HepG2 (cell line): ENCODE data around the gene MEIOB. TPM values are rescaled to one million over a fixed set of nuclear protein-coding genes. Genes with fewer than 3 reads are reported as not detected.

ENCODE experiments used
- HOXA3 ChIP-seq: sonication (generic); formaldehyde crosslinking; IDR thresholded peaks from 2 replicates; pipeline ENCODE4 v1.5.0; 2020; ENCODE audit warnings: missing genetic modification reagents
- KMT2A ChIP-seq: sonication (generic); formaldehyde crosslinking; IDR thresholded peaks from 2 replicates; pipeline ENCODE4 v1.4.0; 2020; ENCODE audit warnings: missing genetic modification reagents
- KMT2B ChIP-seq: IDR thresholded peaks from 2 replicates; pipeline ENCODE4 v1.6.1; 2016; ENCODE audit warnings: missing genetic modification reagents, missing compliant biosample characterization
- MAFF ChIP-seq: IDR thresholded peaks from 2 replicates; pipeline ENCODE4 v1.6.1; 2011; ENCODE audit warnings: low read depth, low read length, improper control_type of control experiment
- MED13 ChIP-seq: sonication (generic); formaldehyde crosslinking; IDR thresholded peaks from 2 replicates; pipeline ENCODE4 v1.5.0; 2020; ENCODE audit warnings: missing genetic modification reagents
- SNRNP70 ChIP-seq: fragments of 200-400 bp; formaldehyde crosslinking; IDR thresholded peaks from 2 replicates; pipeline ENCODE4 v1.6.1; 2017; ENCODE audit warnings: mild to moderate bottlenecking, low read depth, low read length, moderate library complexity
- TAF1 ChIP-seq: sonication (generic); formaldehyde crosslinking; IDR thresholded peaks from 2 replicates; pipeline ENCODE4 v1.4.0; 2020; ENCODE audit warnings: missing genetic modification reagents
- ZNF180 ChIP-seq: sonication (generic); formaldehyde crosslinking; IDR thresholded peaks from 2 replicates; pipeline ENCODE4 v1.4.0; 2020; ENCODE audit warnings: low read depth, missing genetic modification reagents, borderline replicate concordance
- ZNF710 ChIP-seq: sonication (generic); formaldehyde crosslinking; IDR thresholded peaks from 2 replicates; pipeline ENCODE4 v1.5.0; 2020; ENCODE audit warnings: mild to moderate bottlenecking, missing genetic modification reagents, borderline replicate concordance
- ZNF713 ChIP-seq: sonication (generic); formaldehyde crosslinking; IDR thresholded peaks from 2 replicates; pipeline ENCODE4 v1.4.0; 2020; ENCODE audit warnings: mild to moderate bottlenecking, missing genetic modification reagents
- polyA plus RNA-seq, 8 experiments: library from polyadenylated mRNA; depleted of rRNA in 3 of 8; stranded (reverse) in 7 of 8; unstranded in 1 of 8; fragments of >200 nt; fragmentation: Illumina TruSeq in 4 of 8; extraction: Trizol in 4 of 8; gene quantifications; 2 replicates each; pipeline versions ENCODE4 v1.2.1 to v1.2.3, GENCODE V29; 2011 to 2016; ENCODE audit warnings: low read depth in 4 of 8, missing spikeins in 1 of 8, mixed read lengths in 1 of 8; ENCODE audit not compliant: insufficient read depth in 1 of 8
- total RNA-seq, 5 experiments: library from RNA; depleted of rRNA; stranded (reverse); fragments of >200 nt; fragmentation: Illumina TruSeq; extraction: Trizol; gene quantifications; 2 replicates each; pipeline ENCODE4 v1.2.3, GENCODE V29; 2016; ENCODE audit warnings: low read depth in 1 of 5

The MEIOB gene
- total and polyA plus RNA-seq, 2 of the 13 experiments (the other 11 are each of a cell fraction or from before 2014, with no cell fraction given): 0.17 TPM; not detected in 1

- TF ChIP-seq KMT2B (no peak), ZNF713 (CRISPR knock-in tag) (no peak), TAF1 (CRISPR knock-in tag) (no peak), SNRNP70 (no peak), ZNF710 (CRISPR knock-in tag) (no peak), HOXA3 (CRISPR knock-in tag) (0 out of 2 replicates have a peak, but pooled peaks have one; percentile 27), MED13 (CRISPR knock-in tag) (no peak), ZNF180 (CRISPR knock-in tag) (no peak), MAFF (peak; percentile 57; the same call in 1 of the 2 replicates), KMT2A (CRISPR knock-in tag) (0 out of 2 replicates have a peak, but pooled peaks have one; percentile 27)
- TF ChIP-seq, all 625 proteins: peak for 20
Measured at GRCh38 chr16:1794908-1795666, 76.9 kb downstream of the MEIOB start (continued).
